ENCODE data around the gene PSPC1.
A peak's percentile ranks its signal among the peaks of the same experiment; 100 is the strongest.

The PSPC1 gene

DNA sequence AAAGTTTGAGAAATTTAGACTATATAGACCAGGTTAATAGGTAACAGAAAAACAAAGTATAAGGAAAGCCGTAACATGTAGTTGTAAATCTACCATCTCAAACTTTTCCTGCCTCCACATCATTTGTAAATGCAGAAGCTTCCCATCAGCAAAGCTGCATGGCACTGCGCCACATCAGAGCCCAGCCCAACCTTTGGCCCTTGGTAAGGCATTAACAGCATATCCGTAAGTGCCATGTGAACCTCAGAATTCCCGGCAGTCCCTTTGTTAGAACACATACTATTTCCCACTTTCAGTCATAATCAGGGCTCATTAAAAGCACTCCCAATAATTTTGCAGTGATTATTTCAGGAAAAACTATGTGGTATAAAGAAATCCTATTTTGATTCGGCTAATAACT is 97.7 kb downstream of the PSPC1 start:
- TF ChIP-seq, protein P1, sequence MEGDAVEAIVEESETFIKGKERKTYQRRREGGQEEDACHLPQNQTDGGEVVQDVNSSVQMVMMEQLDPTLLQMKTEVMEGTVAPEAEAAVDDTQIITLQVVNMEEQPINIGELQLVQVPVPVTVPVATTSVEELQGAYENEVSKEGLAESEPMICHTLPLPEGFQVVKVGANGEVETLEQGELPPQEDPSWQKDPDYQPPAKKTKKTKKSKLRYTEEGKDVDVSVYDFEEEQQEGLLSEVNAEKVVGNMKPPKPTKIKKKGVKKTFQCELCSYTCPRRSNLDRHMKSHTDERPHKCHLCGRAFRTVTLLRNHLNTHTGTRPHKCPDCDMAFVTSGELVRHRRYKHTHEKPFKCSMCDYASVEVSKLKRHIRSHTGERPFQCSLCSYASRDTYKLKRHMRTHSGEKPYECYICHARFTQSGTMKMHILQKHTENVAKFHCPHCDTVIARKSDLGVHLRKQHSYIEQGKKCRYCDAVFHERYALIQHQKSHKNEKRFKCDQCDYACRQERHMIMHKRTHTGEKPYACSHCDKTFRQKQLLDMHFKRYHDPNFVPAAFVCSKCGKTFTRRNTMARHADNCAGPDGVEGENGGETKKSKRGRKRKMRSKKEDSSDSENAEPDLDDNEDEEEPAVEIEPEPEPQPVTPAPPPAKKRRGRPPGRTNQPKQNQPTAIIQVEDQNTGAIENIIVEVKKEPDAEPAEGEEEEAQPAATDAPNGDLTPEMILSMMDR (IDR thresholded peaks at IDR 0.05; ENCODE audit: low read depth, low read length) = no peak

DNA sequence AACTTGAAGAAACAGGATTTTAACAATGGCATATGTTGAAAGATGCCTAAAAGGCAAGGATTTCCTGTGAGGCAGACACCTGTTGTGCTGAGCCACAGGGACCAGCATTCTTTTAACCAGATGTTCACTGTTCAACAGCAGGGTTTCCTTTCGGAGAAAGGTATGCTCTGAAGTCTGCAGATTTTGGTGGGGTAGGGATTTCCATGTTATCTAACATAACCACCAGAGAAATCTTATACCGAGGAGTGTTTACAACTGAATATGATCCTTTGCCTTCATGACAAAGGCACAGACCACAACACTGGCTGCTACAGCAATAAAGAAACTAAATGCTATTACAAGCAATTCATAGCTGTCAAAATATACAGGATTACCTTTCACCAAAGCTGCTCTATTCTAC is 101.2 kb downstream of the PSPC1 start:
- peak in 1 of 2 donors; percentile 22 for DNase-seq (ENCODE audit: low read depth in 2 of 2)
- no peak overlapping the region for H3K4me3 ChIP-seq (replicated peaks in 1 of 2; ENCODE audit: low read depth in 2 of 2, low read length in 2 of 2)
- TF ChIP-seq, protein P1 (IDR thresholded peaks at IDR 0.05; ENCODE audit: low read depth, low read length) = no peak

More for the DNA sequence above, 97.7 kb downstream of the PSPC1 start:
- H3K4me3 ChIP-seq (replicated peaks in 1 of 2; ENCODE audit: low read depth in 2 of 2, low read length in 2 of 2) = no peak overlapping the region
- no peak for DNase-seq (ENCODE audit: low read depth in 2 of 2)

DNA sequence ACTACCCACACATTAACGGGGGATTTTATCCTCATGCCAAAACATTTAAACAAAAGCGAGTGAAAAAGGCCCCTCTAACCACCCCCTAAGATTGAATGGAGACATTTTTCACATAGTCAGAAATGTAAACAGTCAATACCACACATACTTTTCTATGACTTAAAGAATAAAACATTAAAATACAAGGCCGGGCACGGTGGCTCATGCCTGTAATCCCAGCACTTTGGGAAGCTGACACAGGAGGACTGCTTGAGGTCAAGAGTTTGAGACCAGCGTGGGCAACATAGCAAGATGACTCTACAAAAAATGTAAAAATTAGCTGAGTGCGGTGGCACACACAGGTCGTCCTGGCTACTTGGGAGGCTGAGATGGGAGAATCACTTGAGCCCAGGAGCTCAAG is 102.0 kb downstream of the PSPC1 start:
- DNase-seq (ENCODE audit: low read depth in 2 of 2) = no peak
- H3K4me3 ChIP-seq (replicated peaks in 1 of 2; ENCODE audit: low read depth in 2 of 2, low read length in 2 of 2) = no peak overlapping the region
- TF ChIP-seq, protein P1 (IDR thresholded peaks at IDR 0.05; ENCODE audit: low read depth, low read length) = no peak

DNA sequence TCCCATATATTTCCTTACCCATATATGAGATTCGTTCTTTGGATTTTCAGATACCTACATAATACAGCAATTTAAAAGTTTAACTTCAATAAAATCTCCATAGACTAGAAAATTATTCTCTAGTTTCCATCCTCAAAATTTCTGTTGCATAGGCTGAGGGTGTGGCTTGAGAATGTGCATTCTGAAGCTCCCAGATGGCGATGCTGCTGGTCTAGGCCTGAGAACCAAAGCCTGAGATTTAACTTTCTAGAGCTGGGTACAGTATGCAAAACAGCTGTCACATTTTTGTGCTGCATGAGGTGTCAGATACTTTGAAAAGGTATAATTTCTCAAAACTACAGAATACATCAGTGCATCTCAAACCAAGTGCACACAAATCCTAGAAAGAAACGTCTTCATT is 106.6 kb downstream of the PSPC1 start:
- no peak for DNase-seq (ENCODE audit: low read depth in 2 of 2)
- TF ChIP-seq, protein P1 (IDR thresholded peaks at IDR 0.05; ENCODE audit: low read depth, low read length) = no peak

DNA sequence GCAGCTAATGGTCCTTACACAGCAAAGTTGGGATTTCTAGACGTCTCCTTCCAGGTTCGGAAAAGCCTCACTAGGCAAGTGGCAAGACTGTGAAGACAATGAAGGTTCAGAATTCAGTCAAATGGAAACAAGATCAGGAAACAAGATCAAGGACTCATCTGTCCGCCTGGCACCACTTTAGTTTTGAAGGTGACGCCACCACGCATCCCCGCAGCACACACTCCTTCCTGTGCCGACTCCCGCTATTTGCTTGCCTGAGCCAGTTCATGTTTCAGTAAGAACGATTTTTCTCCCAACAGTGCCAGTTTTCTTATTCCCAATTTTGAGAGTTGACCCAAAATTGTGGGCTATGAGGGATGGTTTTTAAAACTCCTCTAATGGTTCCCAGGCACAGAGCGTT is 107.8 kb downstream of the PSPC1 start:
- no peak for DNase-seq (ENCODE audit: low read depth in 2 of 2)
- TF ChIP-seq, protein P1 (IDR thresholded peaks at IDR 0.05; ENCODE audit: low read depth, low read length) = no peak

More for the DNA sequence above, 106.6 kb downstream of the PSPC1 start:
- no peak overlapping the region for H3K4me3 ChIP-seq (replicated peaks in 1 of 2; ENCODE audit: low read depth in 2 of 2, low read length in 2 of 2)

DNA sequence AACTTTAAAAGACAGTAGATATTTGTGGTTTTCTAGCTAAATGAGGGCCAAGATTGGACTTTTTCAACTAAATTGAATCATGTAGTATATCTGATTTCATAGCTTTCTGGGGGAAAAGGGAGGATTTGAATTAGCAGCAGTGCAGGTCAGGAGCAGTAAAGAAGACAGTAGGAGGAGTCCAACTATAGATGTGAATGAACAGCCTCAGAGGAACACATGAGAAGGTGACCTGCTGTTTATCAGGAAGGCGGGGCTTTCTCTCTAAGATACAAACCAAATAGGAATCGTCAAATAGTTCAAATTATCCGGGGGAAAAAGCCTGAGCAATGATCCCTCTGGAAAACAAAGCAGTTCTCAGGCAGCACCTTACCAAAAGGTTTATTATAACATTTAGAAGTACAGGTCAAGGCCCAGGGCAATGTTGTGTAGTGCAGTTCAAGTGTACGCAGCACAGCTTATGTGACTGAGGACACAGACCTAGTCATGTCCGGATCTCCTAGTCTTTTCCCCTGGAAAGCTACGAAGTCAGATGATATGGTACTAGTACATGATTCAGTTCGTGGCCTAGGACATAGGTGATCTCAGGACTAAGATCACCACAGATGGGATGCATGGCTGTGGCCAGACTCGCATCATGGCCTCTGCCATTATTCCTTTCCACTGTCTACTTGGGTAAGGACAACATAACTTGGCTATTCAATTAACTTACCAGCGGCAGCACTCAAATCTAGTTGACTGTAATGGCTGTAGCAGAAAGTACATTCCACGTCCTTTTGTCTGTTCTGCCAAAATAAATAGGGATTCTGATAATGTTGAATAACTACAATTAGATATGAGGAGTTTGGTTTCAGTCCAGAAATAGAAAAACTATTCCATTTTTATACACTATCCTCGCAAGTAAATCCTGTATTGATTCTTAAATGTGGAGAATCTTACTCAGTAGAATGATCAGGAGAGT is 109.0 kb downstream of the PSPC1 start:
- TF ChIP-seq, protein P1 (IDR thresholded peaks at IDR 0.05; ENCODE audit: low read depth, low read length) = no peak

More for the DNA sequence above, 107.8 kb downstream of the PSPC1 start:
- no peak overlapping the region for H3K4me3 ChIP-seq (replicated peaks in 1 of 2; ENCODE audit: low read depth in 2 of 2, low read length in 2 of 2)

More for the DNA sequence above, 109.0 kb downstream of the PSPC1 start:
- no peak overlapping the region for H3K4me3 ChIP-seq (replicated peaks in 1 of 2; ENCODE audit: low read depth in 2 of 2, low read length in 2 of 2)
- DNase-seq (ENCODE audit: low read depth in 2 of 2) = peak in 1 of 2 donors; percentile 47
